GM12891 (cell line): ENCODE measurements around the gene REXO4.

Experiments
- POLR2A ChIP-seq: IDR thresholded peaks from 2 replicates; pipeline ENCODE4 v1.6.1; 2011; ENCODE audit warnings: low read depth, low read length, control low read depth
- POLR2AphosphoS5 ChIP-seq: IDR thresholded peaks from 2 replicates; pipeline ENCODE4 v1.6.1; 2011; ENCODE audit warnings: low read depth, low read length, control low read depth
- TAF1 ChIP-seq: IDR thresholded peaks from 2 replicates; pipeline ENCODE4 v1.6.1; 2011; ENCODE audit warnings: low read depth, low read length, control low read depth

- TF ChIP-seq POLR2A, result no peak
- TF ChIP-seq TAF1, result no peak
- TF ChIP-seq POLR2AphosphoS5, result no peak
Measured at GRCh38 chr9:133419005-133419404, 1.2 kb upstream of the REXO4 start.
